ENCODE measurements around the gene ACSL1. TPM values are rescaled to one million over a fixed set of nuclear protein-coding genes. Genes with fewer than 3 reads are reported as not detected.
A peak's percentile ranks its signal among the peaks of the same experiment; 100 is the strongest.

ACSL1 gene
- total RNA-seq, 1 experiment from 2014 or later = 12.5 TPM

GRCh38 chr4:184824081-184824775, 1.5 kb downstream of the ACSL1 start:
- BruUV-seq (replicated peaks) = TSS peak; percentile 48
- CTCF ChIA-PET = interaction anchor here (0.7 kb wide), 1 partner anchor 90 kb away, joined by 3 read pairs; the partner anchor contains the start of gene CENPU

More at GRCh38 chr4:184824081-184824775, 1.5 kb downstream of the ACSL1 start:
- no peaks in the 10 kb centered on the region for H3K9me3 ChIP-seq (ENCODE audit: control insufficient read depth in 1 of 2, insufficient read depth in 1 of 2, low read depth in 1 of 2, low read length in 2 of 2)
- H3K4me3 ChIP-seq (replicated peaks in 1 of 2; ENCODE audit: low read depth in 1 of 2, low read length in 2 of 2) = no peak overlapping the region
- TF ChIP-seq RAD21 (IDR thresholded peaks at IDR 0.05; ENCODE audit: low read depth) (no peak), EZH2 (IDR thresholded peaks at IDR 0.05) (no peak), ELF1 (IDR thresholded peaks at IDR 0.05; ENCODE audit: borderline replicate concordance, low read depth) (no peak), POLR2A (IDR thresholded peaks at IDR 0.05; ENCODE audit: borderline replicate concordance, extremely low read depth, insufficient read depth, insufficient read length) (no peak), CEBPB (IDR thresholded peaks at IDR 0.05; ENCODE audit: low read depth) (no peak), YY1 (IDR thresholded peaks at IDR 0.05; ENCODE audit: extremely low read depth, insufficient replicate concordance, low read depth, low read length) (no peak), SRF (IDR thresholded peaks at IDR 0.05; ENCODE audit: low read depth) (no peak), JUND (IDR thresholded peaks at IDR 0.05) (no peak), SIN3A (IDR thresholded peaks at IDR 0.05; ENCODE audit: low read depth) (no peak), EZH2phosphoT487 (IDR thresholded peaks at IDR 0.05; ENCODE audit: borderline replicate concordance) (no peak), FOSL1 (IDR thresholded peaks at IDR 0.05; ENCODE audit: low read depth) (no peak), ATF3 (IDR thresholded peaks at IDR 0.05) (no peak), CBX3 (IDR thresholded peaks at IDR 0.05; ENCODE audit: low read depth) (no peak), ZFX (IDR thresholded peaks at IDR 0.05) (no peak), SP1 (IDR thresholded peaks at IDR 0.05; ENCODE audit: low read depth) (no peak), TCF7L2 (IDR thresholded peaks at IDR 0.05; ENCODE audit: borderline replicate concordance, extremely low read depth, insufficient read depth, insufficient read length) (no peak), EGR1 (IDR thresholded peaks at IDR 0.05; ENCODE audit: low read depth) (no peak)
- TF ChIP-seq, protein P1, sequence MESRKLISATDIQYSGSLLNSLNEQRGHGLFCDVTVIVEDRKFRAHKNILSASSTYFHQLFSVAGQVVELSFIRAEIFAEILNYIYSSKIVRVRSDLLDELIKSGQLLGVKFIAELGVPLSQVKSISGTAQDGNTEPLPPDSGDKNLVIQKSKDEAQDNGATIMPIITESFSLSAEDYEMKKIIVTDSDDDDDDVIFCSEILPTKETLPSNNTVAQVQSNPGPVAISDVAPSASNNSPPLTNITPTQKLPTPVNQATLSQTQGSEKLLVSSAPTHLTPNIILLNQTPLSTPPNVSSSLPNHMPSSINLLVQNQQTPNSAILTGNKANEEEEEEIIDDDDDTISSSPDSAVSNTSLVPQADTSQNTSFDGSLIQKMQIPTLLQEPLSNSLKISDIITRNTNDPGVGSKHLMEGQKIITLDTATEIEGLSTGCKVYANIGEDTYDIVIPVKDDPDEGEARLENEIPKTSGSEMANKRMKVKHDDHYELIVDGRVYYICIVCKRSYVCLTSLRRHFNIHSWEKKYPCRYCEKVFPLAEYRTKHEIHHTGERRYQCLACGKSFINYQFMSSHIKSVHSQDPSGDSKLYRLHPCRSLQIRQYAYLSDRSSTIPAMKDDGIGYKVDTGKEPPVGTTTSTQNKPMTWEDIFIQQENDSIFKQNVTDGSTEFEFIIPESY (IDR thresholded peaks at IDR 0.05; ENCODE audit: extremely low read depth, insufficient replicate concordance, low read length) = no peak
- ATAC-seq (no peak), DNase-seq (ENCODE audit: low read depth, low spot score) (no peak)
- H3K79me2 ChIP-seq (ENCODE audit: insufficient read depth, low read length) = no peaks in the 10 kb centered on the region
- intact Hi-C loops (cut with micrococcal nuclease) = no loop called here
- H3K4me1 ChIP-seq (ENCODE audit: control insufficient read depth in 1 of 2, insufficient read depth in 2 of 2, low read length in 2 of 2) = peaks cover 6 to 17% of the 10 kb centered on the region in 2 experiments
- no peak overlapping the region for H3K9ac ChIP-seq (ENCODE audit: low read length)
- POLR2A ChIA-PET = no interaction called here
- no peaks in the 10 kb centered on the region for H4K20me1 ChIP-seq (ENCODE audit: insufficient read depth)
- H3K36me3 ChIP-seq (ENCODE audit: control insufficient read depth in 1 of 2, insufficient read depth in 2 of 2, low read length in 2 of 2) = no peaks in the 10 kb centered on the region
- no peaks in the 10 kb centered on the region for H3K27me3 ChIP-seq (ENCODE audit: insufficient read depth, low read length)
- RAD21 ChIA-PET (ENCODE audit: low non-redundant PET in 1 of 2, low total read pairs in 2 of 2, uncharacterized antibody in 2 of 2, unreplicated experiment in 2 of 2) = no interaction called here
- H2AFZ ChIP-seq (ENCODE audit: low read depth, low read length, poor library complexity, severe bottlenecking) = no peak overlapping the region
- no peaks in the 10 kb centered on the region for H3K9me2 ChIP-seq (ENCODE audit: insufficient read depth)
- peak overlapping the region; percentile 95 for H3K4me2 ChIP-seq (ENCODE audit: low read length)
- no peak overlapping the region for H3K27ac ChIP-seq (ENCODE audit: low read depth, low read length)
